Fibroblast of mammary gland (primary cell): ENCODE results near the gene MYH14.

ENCODE experiments used
- DNase-seq: peaks from one replicate; pipeline ENCODE4 v3.0.0-alpha.2; 2010; ENCODE audit warnings: low read depth
- H3K4me3 ChIP-seq: 2 replicates; pipeline ENCODE4 v1.5.1; 2011; ENCODE audit warnings: low read depth, mild to moderate bottlenecking, low read length, moderate library complexity; ENCODE audit not compliant: control insufficient read depth
- TF ChIP-seq, protein P1 (sequence below): conservative IDR thresholded peaks from 2 replicates; pipeline ENCODE4 v1.5.1; 2011; ENCODE audit warnings: low read depth, low read length, inconsistent platforms; ENCODE audit not compliant: control insufficient read depth, insufficient read depth

The MYH14 gene

DNA sequence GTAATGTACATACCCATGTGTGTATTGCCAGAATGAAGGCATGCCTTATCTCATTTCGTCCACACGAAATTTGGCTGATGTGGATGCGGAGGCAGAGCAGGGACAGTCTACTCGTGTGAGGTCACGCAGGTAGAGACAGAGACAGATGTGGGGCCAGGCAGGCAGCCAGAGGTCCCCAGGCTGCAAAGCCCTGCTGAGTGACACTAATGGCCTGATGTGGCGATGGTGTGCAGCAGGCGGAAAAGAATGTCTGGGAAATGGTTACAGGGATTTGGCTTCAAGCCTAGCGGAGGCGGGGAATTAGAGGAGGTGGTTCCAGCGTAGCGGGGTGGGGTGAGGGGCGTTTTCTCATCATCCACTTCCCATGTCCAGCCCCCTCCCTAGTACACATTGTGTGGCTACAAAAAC lies 36.1 kb upstream of the MYH14 start:
- H3K4me3 ChIP-seq: no peak overlapping the region
- TF ChIP-seq, protein P1, sequence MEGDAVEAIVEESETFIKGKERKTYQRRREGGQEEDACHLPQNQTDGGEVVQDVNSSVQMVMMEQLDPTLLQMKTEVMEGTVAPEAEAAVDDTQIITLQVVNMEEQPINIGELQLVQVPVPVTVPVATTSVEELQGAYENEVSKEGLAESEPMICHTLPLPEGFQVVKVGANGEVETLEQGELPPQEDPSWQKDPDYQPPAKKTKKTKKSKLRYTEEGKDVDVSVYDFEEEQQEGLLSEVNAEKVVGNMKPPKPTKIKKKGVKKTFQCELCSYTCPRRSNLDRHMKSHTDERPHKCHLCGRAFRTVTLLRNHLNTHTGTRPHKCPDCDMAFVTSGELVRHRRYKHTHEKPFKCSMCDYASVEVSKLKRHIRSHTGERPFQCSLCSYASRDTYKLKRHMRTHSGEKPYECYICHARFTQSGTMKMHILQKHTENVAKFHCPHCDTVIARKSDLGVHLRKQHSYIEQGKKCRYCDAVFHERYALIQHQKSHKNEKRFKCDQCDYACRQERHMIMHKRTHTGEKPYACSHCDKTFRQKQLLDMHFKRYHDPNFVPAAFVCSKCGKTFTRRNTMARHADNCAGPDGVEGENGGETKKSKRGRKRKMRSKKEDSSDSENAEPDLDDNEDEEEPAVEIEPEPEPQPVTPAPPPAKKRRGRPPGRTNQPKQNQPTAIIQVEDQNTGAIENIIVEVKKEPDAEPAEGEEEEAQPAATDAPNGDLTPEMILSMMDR: no peak
- no peak for DNase-seq

DNA sequence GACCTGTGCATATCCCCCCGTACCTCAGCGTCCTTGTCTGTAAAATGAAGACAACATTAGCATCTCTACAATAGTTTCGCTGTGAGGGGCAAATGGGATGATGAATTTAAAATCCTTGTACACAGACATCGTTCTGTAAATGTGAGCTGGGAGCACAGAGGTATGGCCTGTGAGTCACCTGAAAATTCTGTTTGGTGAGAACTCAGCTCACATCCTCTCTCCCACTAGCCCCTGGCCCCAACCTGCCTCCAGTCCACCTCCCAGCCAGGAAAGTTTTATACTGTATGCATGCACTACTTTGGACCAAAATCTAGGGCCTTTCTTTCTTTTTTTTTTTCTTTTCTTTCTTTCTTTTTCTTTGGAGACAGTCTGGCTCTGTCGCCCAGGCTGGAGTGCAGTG lies 31.7 kb upstream of the MYH14 start:
- TF ChIP-seq, protein P1: no peak

DNA sequence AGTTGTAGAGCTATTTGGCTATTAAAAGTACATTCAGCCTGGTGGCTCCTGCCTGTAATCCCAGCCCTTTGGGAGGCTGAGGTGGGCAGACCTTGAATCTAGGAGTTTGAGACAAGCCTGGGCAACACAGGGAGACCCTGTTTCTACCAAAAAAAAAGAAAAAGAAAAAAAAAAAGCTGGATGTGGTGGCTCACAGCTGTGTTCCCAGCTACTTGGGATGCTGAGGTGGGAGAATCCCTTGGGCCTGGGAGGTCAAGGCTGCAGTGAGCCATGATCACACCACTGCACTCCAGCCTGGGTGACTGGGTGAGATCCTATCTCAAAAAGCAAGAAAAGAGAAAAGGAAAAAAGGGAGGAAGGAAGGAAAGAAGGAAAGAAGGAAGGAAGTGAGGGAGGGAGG lies 30.7 kb upstream of the MYH14 start:
- no peak for DNase-seq
- H3K4me3 ChIP-seq: no peak overlapping the region
- TF ChIP-seq, protein P1: no peak

More for the DNA sequence above, 31.7 kb upstream of the MYH14 start:
- H3K4me3 ChIP-seq: no peak overlapping the region
- DNase-seq: no peak

DNA sequence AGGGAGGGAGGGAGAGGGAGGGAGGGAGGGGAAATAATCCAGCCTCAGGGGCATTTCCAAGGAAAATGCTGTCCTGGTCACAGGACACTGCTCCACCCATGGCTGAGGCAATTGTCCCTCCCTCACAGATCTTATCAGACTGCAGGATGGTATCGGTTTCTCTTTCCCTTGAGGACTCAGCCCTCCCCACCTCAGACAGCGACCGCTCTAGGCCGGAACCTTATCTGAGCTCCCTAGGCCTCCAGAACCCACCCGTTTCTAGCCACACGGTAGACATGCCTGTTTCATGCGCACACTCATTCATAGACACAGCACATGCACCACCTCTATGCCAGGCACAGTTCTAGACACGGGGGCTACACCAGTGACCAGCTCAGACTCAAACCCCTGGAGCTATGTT lies 30.3 kb upstream of the MYH14 start:
- H3K4me3 ChIP-seq: no peak overlapping the region
- DNase-seq: no peak
- TF ChIP-seq, protein P1: no peak

DNA sequence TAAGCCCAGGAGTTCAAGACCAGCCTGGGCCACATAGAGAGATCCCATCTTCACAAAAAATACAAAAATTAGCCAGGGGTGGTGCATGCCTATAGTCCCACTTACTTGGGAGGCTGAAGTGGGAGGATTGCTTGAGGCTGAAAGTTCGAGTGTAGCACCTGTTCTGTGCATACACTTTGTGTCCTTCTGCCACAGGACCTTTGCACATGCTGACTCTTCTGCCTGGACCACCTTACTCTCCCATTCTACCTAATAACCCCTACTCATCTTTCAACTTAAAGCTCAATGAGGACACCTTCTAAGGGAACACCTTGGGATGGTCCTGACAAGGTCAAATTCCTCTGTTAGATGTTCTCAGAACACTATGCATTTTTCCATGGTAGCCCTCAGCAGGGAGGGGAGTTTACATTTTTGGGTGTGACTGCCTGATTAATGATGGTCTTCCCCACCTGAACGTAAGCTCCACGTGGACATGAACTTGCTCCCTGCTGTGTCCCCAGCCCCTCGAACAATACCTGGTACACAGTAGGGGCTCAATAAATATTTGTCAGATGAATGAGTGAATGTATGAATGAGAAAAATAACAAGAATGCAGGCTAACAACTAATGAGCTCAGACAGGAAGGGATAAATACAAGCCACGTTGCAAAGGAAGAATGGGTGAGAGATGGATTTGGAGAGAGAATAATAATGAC lies 29.2 kb upstream of the MYH14 start:
- TF ChIP-seq, protein P1: no peak
- DNase-seq: no peak
- H3K4me3 ChIP-seq: no peak overlapping the region

DNA sequence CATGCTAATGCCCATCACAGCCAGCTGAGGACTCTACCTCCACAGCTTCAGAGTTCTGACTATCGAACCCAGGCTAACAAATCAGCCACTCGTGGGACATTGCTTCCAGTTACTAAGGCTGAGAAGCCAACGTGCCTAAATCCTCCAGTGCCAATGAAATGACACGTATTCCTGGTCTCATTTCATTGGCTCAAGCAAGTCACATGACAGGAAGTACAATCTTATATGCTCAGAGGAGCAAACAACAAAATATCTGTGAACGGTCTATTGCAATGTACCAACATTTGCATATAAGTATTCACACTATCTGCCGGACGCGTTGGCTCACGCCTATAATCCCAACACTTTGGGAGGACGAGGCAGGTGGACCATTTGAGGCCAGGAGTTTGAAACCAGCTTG lies 27.5 kb upstream of the MYH14 start:
- H3K4me3 ChIP-seq: no peak overlapping the region
- TF ChIP-seq, protein P1: no peak
- no peak for DNase-seq

DNA sequence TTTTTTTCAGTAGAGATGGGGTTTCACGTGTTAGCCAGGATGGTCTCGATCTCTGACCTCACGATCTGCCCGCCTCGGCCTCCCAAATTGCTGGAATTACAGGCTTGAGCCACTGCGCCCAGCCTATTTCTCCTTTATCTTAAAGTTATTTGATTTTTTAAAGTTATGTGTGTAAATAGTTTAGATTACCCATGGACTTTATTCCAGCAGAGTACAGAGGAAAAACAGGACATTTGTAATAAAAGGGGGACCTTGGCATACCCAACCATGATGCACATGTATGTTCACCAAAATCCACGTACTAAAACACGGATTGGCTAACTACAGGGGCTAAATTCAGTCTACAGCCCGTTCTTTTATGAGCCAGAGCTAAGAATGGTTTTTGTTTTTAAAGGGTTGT lies 26.6 kb upstream of the MYH14 start:
- no peak for DNase-seq
- H3K4me3 ChIP-seq: no peak overlapping the region
- TF ChIP-seq, protein P1: no peak
